T-helper 22 cell (primary cell): ENCODE data around the gene KLF17.

Experiments
- DNase-seq: peaks from one replicate; pipeline ENCODE4 v3.0.0-alpha.2; 2020; ENCODE audit warnings: low read depth

KLF17 gene

GRCh38 chr1:44154049-44154448 lies 35.4 kb downstream of the KLF17 start:
- DNase-seq: no peak

GRCh38 chr1:44157903-44158302 lies 39.3 kb downstream of the KLF17 start:
- DNase-seq: no peak

GRCh38 chr1:44158871-44159270 lies 40.2 kb downstream of the KLF17 start:
- DNase-seq: no peak

GRCh38 chr1:44161546-44161945 lies 42.9 kb downstream of the KLF17 start:
- DNase-seq: no peak

GRCh38 chr1:44168520-44169098 lies 50.0 kb downstream of the KLF17 start:
- no peak for DNase-seq

GRCh38 chr1:44170281-44170823 lies 51.7 kb downstream of the KLF17 start:
- DNase-seq: no peak

GRCh38 chr1:44174630-44175029 lies 56.0 kb downstream of the KLF17 start:
- DNase-seq: no peak
